HCT116 (cell line): ENCODE data around the gene SEMA3C. TPM values are rescaled to one million over a fixed set of nuclear protein-coding genes. Genes with fewer than 3 reads are reported as not detected.

Experiments
- ATAC-seq: fragments of 200-7000 bp; cut with Tn5 transposase; 2 replicates; pipeline ENCODE4 v1.9.1; 2020; ENCODE audit warnings: mild to moderate bottlenecking, moderate library complexity
- BruUV-seq: library from RNA; stranded (reverse); fragments of 400-500 nt; replicated peaks from 2 replicates; lab custom pipeline; 2021; lab: Mats Ljungman, UMichigan
- CTCF ChIA-PET: fragments of 300-600 bp; sonication (Branson Sonifier 250); formaldehyde crosslinking; loops from one replicate; lab custom pipeline; 2021; ENCODE audit warnings: antibody characterized with exemption; lab: Charles Lee
- POLR2A ChIA-PET: fragments of 300-600, 350-600 bp; sonication (Branson Sonifier 250); formaldehyde crosslinking; loops from one replicate; lab custom pipeline; 2021; ENCODE audit warnings: antibody characterized with exemption; lab: Charles Lee
- RAD21 ChIA-PET, 2 experiments: fragments of 300-600 bp; sonication (Branson Sonifier 250); formaldehyde crosslinking; loops; one replicate each; lab custom pipeline; 2023; ENCODE audit warnings: low total read pairs in 2 of 2; ENCODE audit not compliant: uncharacterized antibody in 2 of 2, unreplicated experiment in 2 of 2, low non-redundant PET in 1 of 2; lab: Charles Lee
- DNase-seq: peaks from one replicate; pipeline ENCODE4 v3.0.0-alpha.2; 2010; ENCODE audit warnings: low read depth, low spot score
- H2AFZ ChIP-seq: fragments of 200-600 bp; shearing (Covaris generic), sonication (generic); 2 replicates; pipeline ENCODE4 v1.6.1; 2017; ENCODE audit warnings: low read depth, mixed run types, mixed read lengths, antibody characterized with exemption, low read length; ENCODE audit not compliant: poor library complexity, severe bottlenecking
- H3K27ac ChIP-seq: 2 replicates; pipeline ENCODE4 v1.5.1; 2012; ENCODE audit warnings: low read depth, low read length
- H3K27me3 ChIP-seq: fragments of 200-600 bp; sonication (generic); 2 replicates; pipeline ENCODE4 v1.6.1; 2016; ENCODE audit warnings: mixed run types, low read length, mixed read lengths; ENCODE audit not compliant: insufficient read depth
- H3K36me3 ChIP-seq, 2 experiments: fragments of 200-500 bp in 1 of 2; fragments of 200-600 bp in 1 of 2; sonication (Bioruptor generic) in 1 of 2; sonication (generic) in 1 of 2; 2 replicates each; pipeline versions ENCODE4 v1.5.1 to v1.6.1; 2014 to 2016; ENCODE audit warnings: low read length in 2 of 2, inconsistent platforms in 1 of 2, mixed read lengths in 1 of 2, mixed run types in 1 of 2; ENCODE audit not compliant: insufficient read depth in 2 of 2, control insufficient read depth in 1 of 2
- H3K4me1 ChIP-seq, 2 experiments: fragments of 200-600 bp in 1 of 2; sonication (generic) in 1 of 2; 2 replicates each; pipeline versions ENCODE4 v1.5.1 to v1.6.1; 2012 to 2017; ENCODE audit warnings: low read length in 2 of 2, inconsistent platforms in 1 of 2, mild to moderate bottlenecking in 1 of 2, mixed read lengths in 1 of 2, mixed run types in 1 of 2, moderate library complexity in 1 of 2; ENCODE audit not compliant: insufficient read depth in 2 of 2, control insufficient read depth in 1 of 2
- H3K4me2 ChIP-seq: fragments of 200-600 bp; sonication (generic); 2 replicates; pipeline ENCODE4 v1.6.1; 2017; ENCODE audit warnings: mixed run types, low read length, mixed read lengths
- H3K4me3 ChIP-seq, 2 experiments: fragments of 200-600 bp in 1 of 2; sonication (generic) in 1 of 2; replicated peaks in 1 of 2; 2 replicates each; pipeline ENCODE4 v1.5.1; 2011 to 2016; ENCODE audit warnings: low read length in 2 of 2, control low read depth in 1 of 2, low read depth in 1 of 2, mild to moderate bottlenecking in 1 of 2, mixed read lengths in 1 of 2, mixed run types in 1 of 2
- H3K79me2 ChIP-seq: fragments of 200-600 bp; sonication (generic); 2 replicates; pipeline ENCODE4 v1.6.1; 2017; ENCODE audit warnings: mild to moderate bottlenecking, mixed run types, low read length, moderate library complexity, mixed read lengths; ENCODE audit not compliant: insufficient read depth
- H3K9ac ChIP-seq: fragments of 200-600 bp; sonication (generic); 2 replicates; pipeline ENCODE4 v1.6.1; 2016; ENCODE audit warnings: low read length, mixed read lengths
- H3K9me2 ChIP-seq: fragments of 200-600 bp; sonication (generic), shearing (Covaris generic); 2 replicates; pipeline ENCODE4 v1.6.1; 2017; ENCODE audit warnings: mixed run types, mild to moderate bottlenecking, moderate library complexity; ENCODE audit not compliant: insufficient read depth
- H3K9me3 ChIP-seq, 2 experiments: fragments of 200-500 bp in 1 of 2; fragments of 200-600 bp in 1 of 2; sonication (Bioruptor generic) in 1 of 2; sonication (generic) in 1 of 2; 2 replicates each; pipeline ENCODE4 v1.6.1; 2014 to 2017; ENCODE audit warnings: low read length in 2 of 2, mixed read lengths in 2 of 2, inconsistent platforms in 1 of 2, low read depth in 1 of 2, mild to moderate bottlenecking in 1 of 2, mixed run types in 1 of 2, moderate library complexity in 1 of 2; ENCODE audit not compliant: control insufficient read depth in 1 of 2, insufficient read depth in 1 of 2
- H4K20me1 ChIP-seq: fragments of 200-600 bp; sonication (generic), shearing (Covaris generic); 2 replicates; pipeline ENCODE4 v1.6.1; 2017; ENCODE audit warnings: mixed run types, mild to moderate bottlenecking, moderate library complexity; ENCODE audit not compliant: insufficient read depth
- CBX3 ChIP-seq: IDR thresholded peaks from 2 replicates; pipeline ENCODE4 v1.6.1; 2012; ENCODE audit warnings: low read depth
- CEBPB ChIP-seq: IDR thresholded peaks from 2 replicates; pipeline ENCODE4 v1.6.1; 2012; ENCODE audit warnings: low read depth
- ELF1 ChIP-seq: IDR thresholded peaks from 2 replicates; pipeline ENCODE4 v1.6.1; 2012; ENCODE audit warnings: low read depth, borderline replicate concordance
- EZH2 ChIP-seq: fragments of 200-600 bp; sonication (generic); IDR thresholded peaks from 2 replicates; pipeline ENCODE4 v1.6.1; 2017; ENCODE audit warnings: antibody characterized with exemption, mixed run types
- EZH2phosphoT487 ChIP-seq: fragments of 200-600 bp; IDR thresholded peaks from 2 replicates; pipeline ENCODE4 v1.6.1; 2018; ENCODE audit warnings: antibody characterized with exemption, borderline replicate concordance
- JUND ChIP-seq: IDR thresholded peaks from 2 replicates; pipeline ENCODE4 v1.6.1; 2012
- MAX ChIP-seq: IDR thresholded peaks from 2 replicates; pipeline ENCODE4 v1.6.1; 2012
- SP1 ChIP-seq: IDR thresholded peaks from 2 replicates; pipeline ENCODE4 v1.6.1; 2012; ENCODE audit warnings: low read depth
- SRF ChIP-seq: IDR thresholded peaks from 2 replicates; pipeline ENCODE4 v1.6.1; 2012; ENCODE audit warnings: low read depth
- TCF7L2 ChIP-seq: IDR thresholded peaks from 2 replicates; pipeline ENCODE4 v1.7.0; 2011; ENCODE audit warnings: borderline replicate concordance, inconsistent platforms; ENCODE audit not compliant: insufficient read depth, insufficient read length; ENCODE audit errors: extremely low read depth
- ZBTB33 ChIP-seq: IDR thresholded peaks from 2 replicates; pipeline ENCODE4 v1.6.1; 2011; ENCODE audit warnings: mild to moderate bottlenecking, low read length, moderate library complexity; ENCODE audit not compliant: insufficient replicate concordance; ENCODE audit errors: extremely low read depth
- intact Hi-C: fragments of 100-400 bp; cut with micrococcal nuclease; formaldehyde crosslinking; loops from 2 replicates; pipeline ENCODE4 v1.10.0; 2022
- total RNA-seq: library from RNA; stranded (reverse); gene quantifications from one replicate; pipeline ENCODE4 v1.2.1, GENCODE V29; 2021; ENCODE audit not compliant: unreplicated experiment
- TF ChIP-seq, protein P1 (sequence below), 3 experiments: fragments of 200-600 bp in 1 of 3; sonication (generic) in 1 of 3; IDR thresholded peaks in 2 of 3; conservative IDR thresholded peaks in 1 of 3; 2 replicates each; pipeline ENCODE4 v1.5.1; 2012 to 2017; ENCODE audit warnings: low read depth in 2 of 3, low read length in 2 of 3, antibody characterized with exemption in 1 of 3, borderline replicate concordance in 1 of 3, control low read depth in 1 of 3, mild to moderate bottlenecking in 1 of 3, mixed read lengths in 1 of 3, mixed run types in 1 of 3, moderate library complexity in 1 of 3; ENCODE audit not compliant: insufficient read depth in 1 of 3

The SEMA3C gene
- total RNA-seq, 1 experiment from 2014 or later = 25.3 TPM

DNA sequence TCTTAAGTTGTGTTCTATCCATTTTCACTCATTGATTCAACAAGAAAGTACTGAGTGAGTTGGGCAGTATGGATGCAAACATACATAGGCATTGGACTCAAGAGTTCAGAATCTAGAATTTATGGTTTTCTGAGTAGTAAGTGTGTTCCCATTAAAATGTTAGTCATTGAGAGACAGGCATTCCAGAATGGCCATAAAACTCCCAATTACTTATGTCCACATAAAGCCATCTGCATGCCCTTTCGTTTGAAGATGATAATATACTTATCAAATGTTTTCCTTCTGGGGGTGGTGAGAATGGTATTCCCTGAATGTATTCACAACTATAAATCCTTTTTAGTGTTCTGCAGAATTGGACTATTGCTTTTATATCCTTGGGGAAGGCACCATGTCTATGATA lies 148.8 kb downstream of the SEMA3C start:
- Histone ChIP-seq H3K4me2 (peak overlapping the region; percentile 8; the same call in 1 of the 2 replicates), H3K36me3 (no peaks in the 10 kb centered on the region), H4K20me1 (no peaks in the 10 kb centered on the region), H3K4me1 (peaks cover 4 to 21% of the 10 kb centered on the region in 2 experiments; a peak in 3 of 4 replicates), H2AFZ (no peak overlapping the region), H3K9ac (no peak overlapping the region), H3K79me2 (no peaks in the 10 kb centered on the region), H3K9me3 (no peaks in the 10 kb centered on the region), H3K4me3 (no peak overlapping the region), H3K9me2 (no peaks in the 10 kb centered on the region), H3K27ac (no peak overlapping the region), H3K27me3 (no peaks in the 10 kb centered on the region)
- intact Hi-C loops = no loop called here
- POLR2A ChIA-PET = no interaction called here
- CTCF ChIA-PET = no interaction called here
- no TSS peak for BruUV-seq
- RAD21 ChIA-PET = no interaction called here
- ATAC-seq (no peak), DNase-seq (no peak)
- TF ChIP-seq JUND = no peak
- TF ChIP-seq MAX = no peak
- no peak for TF ChIP-seq SRF
- TF ChIP-seq, protein P1, sequence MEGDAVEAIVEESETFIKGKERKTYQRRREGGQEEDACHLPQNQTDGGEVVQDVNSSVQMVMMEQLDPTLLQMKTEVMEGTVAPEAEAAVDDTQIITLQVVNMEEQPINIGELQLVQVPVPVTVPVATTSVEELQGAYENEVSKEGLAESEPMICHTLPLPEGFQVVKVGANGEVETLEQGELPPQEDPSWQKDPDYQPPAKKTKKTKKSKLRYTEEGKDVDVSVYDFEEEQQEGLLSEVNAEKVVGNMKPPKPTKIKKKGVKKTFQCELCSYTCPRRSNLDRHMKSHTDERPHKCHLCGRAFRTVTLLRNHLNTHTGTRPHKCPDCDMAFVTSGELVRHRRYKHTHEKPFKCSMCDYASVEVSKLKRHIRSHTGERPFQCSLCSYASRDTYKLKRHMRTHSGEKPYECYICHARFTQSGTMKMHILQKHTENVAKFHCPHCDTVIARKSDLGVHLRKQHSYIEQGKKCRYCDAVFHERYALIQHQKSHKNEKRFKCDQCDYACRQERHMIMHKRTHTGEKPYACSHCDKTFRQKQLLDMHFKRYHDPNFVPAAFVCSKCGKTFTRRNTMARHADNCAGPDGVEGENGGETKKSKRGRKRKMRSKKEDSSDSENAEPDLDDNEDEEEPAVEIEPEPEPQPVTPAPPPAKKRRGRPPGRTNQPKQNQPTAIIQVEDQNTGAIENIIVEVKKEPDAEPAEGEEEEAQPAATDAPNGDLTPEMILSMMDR (IDR thresholded peaks at IDR 0.05 in 2 of 3, conservative IDR thresholded peaks at IDR 0.05 in 1 of 3; ENCODE audit: borderline replicate concordance in 1 of 3, insufficient read depth in 1 of 3, low read depth in 2 of 3, low read length in 2 of 3) = no peak
- TF ChIP-seq ZBTB33 = no peak
- no peak for TF ChIP-seq ELF1
- no peak for TF ChIP-seq TCF7L2
- TF ChIP-seq EZH2 = no peak
- no peak for TF ChIP-seq CEBPB
- no peak for TF ChIP-seq CBX3
- no peak for TF ChIP-seq EZH2phosphoT487
- no peak for TF ChIP-seq SP1
